Measurements from ENCODE around the gene KLHL5. TPM values are rescaled to one million over a fixed set of nuclear protein-coding genes. Genes with fewer than 3 reads are reported as not detected.

Gene KLHL5
- total and polyA plus RNA-seq, 2 of the 4 experiments (the other 2 are of a cell fraction), result 58.8 to 97.7 TPM

DNA sequence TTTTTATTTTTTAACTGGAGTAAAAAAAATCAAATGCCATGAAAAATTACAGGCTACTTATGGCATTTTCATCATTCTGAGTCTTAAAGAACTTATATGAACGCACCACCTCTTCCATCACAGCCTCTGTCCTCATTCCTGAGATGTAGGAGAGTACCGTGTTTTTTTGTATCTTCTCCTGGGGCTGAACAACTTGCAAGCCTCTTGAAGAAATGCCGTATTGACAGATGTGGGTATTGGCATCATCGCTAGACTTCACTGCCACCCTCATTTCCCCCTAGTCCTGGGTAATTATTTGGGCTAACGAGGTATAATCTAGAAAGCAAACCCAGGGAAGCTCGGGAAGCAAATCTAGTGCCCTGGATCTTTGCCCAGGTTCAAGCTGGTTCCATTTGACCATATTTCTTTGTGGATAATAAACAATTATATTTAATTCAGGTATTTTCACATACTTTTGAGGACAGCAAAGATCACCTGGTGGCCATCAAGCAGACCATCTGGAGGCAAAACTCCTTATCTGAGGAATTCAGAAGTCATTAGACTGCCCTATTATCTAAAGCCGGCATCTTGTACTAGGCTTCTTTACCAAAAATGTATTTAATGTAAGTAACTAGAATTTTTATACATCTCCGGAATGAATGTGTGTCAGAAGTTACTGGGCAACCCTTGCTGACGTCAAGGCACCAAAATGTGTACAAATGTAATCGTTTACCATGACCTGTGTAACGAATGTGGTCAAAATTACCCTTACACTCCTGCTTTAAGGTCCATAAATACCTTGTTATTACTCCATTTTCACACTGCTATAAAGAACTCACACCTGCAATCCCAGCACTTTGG lies 64.4 kb downstream of the KLHL5 start:
- no peak overlapping the region for H2BK120ac ChIP-seq (ENCODE audit: low read depth, low read length)
- CTCF ChIA-PET, result no interaction called here
- no peak overlapping the region for H2AK5ac ChIP-seq (ENCODE audit: low read depth, low read length)
- DNase-seq, result no peak
- no peak overlapping the region for H2BK15ac ChIP-seq (ENCODE audit: low read depth, low read length)
- no peak overlapping the region for H2AFZ ChIP-seq (replicated peaks; ENCODE audit: low read length, poor library complexity)
- H3K4ac ChIP-seq (ENCODE audit: low read depth, low read length), result no peak overlapping the region
- POLR2A ChIA-PET (ENCODE audit: unreplicated experiment), result no interaction called here
- no peak overlapping the region for H3K9ac ChIP-seq (ENCODE audit: low read depth, low read length)
- TF ChIP-seq POLR2A (IDR thresholded peaks at IDR 0.05; ENCODE audit: low read depth, low read length) (no peak), CEBPB (IDR thresholded peaks at IDR 0.05; ENCODE audit: low read depth, low read length) (no peak), NFE2L2 (IDR thresholded peaks at IDR 0.05; ENCODE audit: low read depth, low read length) (no peak), MAZ (IDR thresholded peaks at IDR 0.05; ENCODE audit: borderline replicate concordance, low read depth, low read length) (no peak), CHD1 (IDR thresholded peaks at IDR 0.05; ENCODE audit: low read depth, low read length) (no peak), RAD21 (IDR thresholded peaks at IDR 0.05; ENCODE audit: low read length) (no peak), FOS (IDR thresholded peaks at IDR 0.05; ENCODE audit: low read depth, low read length) (no peak), SMC3 (IDR thresholded peaks at IDR 0.05; ENCODE audit: low read depth, low read length) (no peak), BHLHE40 (IDR thresholded peaks at IDR 0.05; ENCODE audit: low read depth, low read length) (no peak), MAFK (IDR thresholded peaks at IDR 0.05; ENCODE audit: low read depth, low read length) (no peak), MXI1 (IDR thresholded peaks at IDR 0.05; ENCODE audit: borderline replicate concordance, low read depth, low read length) (no peak), RCOR1 (IDR thresholded peaks at IDR 0.05; ENCODE audit: insufficient replicate concordance, low read length) (no peak)
- TF ChIP-seq, protein P1, sequence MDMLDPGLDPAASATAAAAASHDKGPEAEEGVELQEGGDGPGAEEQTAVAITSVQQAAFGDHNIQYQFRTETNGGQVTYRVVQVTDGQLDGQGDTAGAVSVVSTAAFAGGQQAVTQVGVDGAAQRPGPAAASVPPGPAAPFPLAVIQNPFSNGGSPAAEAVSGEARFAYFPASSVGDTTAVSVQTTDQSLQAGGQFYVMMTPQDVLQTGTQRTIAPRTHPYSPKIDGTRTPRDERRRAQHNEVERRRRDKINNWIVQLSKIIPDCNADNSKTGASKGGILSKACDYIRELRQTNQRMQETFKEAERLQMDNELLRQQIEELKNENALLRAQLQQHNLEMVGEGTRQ (IDR thresholded peaks at IDR 0.05; ENCODE audit: low read depth, low read length), result no peak
- TF ChIP-seq, protein P2, sequence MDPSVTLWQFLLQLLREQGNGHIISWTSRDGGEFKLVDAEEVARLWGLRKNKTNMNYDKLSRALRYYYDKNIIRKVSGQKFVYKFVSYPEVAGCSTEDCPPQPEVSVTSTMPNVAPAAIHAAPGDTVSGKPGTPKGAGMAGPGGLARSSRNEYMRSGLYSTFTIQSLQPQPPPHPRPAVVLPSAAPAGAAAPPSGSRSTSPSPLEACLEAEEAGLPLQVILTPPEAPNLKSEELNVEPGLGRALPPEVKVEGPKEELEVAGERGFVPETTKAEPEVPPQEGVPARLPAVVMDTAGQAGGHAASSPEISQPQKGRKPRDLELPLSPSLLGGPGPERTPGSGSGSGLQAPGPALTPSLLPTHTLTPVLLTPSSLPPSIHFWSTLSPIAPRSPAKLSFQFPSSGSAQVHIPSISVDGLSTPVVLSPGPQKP (IDR thresholded peaks at IDR 0.05; ENCODE audit: borderline replicate concordance, low read depth, low read length), result no peak
- TF ChIP-seq, protein P3, sequence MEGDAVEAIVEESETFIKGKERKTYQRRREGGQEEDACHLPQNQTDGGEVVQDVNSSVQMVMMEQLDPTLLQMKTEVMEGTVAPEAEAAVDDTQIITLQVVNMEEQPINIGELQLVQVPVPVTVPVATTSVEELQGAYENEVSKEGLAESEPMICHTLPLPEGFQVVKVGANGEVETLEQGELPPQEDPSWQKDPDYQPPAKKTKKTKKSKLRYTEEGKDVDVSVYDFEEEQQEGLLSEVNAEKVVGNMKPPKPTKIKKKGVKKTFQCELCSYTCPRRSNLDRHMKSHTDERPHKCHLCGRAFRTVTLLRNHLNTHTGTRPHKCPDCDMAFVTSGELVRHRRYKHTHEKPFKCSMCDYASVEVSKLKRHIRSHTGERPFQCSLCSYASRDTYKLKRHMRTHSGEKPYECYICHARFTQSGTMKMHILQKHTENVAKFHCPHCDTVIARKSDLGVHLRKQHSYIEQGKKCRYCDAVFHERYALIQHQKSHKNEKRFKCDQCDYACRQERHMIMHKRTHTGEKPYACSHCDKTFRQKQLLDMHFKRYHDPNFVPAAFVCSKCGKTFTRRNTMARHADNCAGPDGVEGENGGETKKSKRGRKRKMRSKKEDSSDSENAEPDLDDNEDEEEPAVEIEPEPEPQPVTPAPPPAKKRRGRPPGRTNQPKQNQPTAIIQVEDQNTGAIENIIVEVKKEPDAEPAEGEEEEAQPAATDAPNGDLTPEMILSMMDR (conservative IDR thresholded peaks at IDR 0.05; ENCODE audit: low read depth, low read length), result no peak
- H3K56ac ChIP-seq (ENCODE audit: extremely low read depth, insufficient read depth, low read length), result no peak overlapping the region
- no peak overlapping the region for H4K91ac ChIP-seq (ENCODE audit: insufficient read depth, low read depth, low read length)
- no peaks in the 10 kb centered on the region for H3K27me3 ChIP-seq (ENCODE audit: control insufficient read depth, insufficient read depth, low read length)
- H4K8ac ChIP-seq (ENCODE audit: low read depth in 2 of 2, low read length in 2 of 2), result no peak overlapping the region
- no peak overlapping the region for H2BK5ac ChIP-seq (ENCODE audit: low read depth, low read length, poor library complexity, severe bottlenecking)
- H3K4me2 ChIP-seq (ENCODE audit: low read depth, low read length), result no peak overlapping the region
- in situ Hi-C loops (cut with MboI; ENCODE audit: low sequenced_read_pairs) (no loop called here), intact Hi-C loops (cut with micrococcal nuclease) (no loop called here), dilution Hi-C loops (cut with HindIII; ENCODE audit: low sequenced_read_pairs, unreplicated experiment) (no loop called here)
- no peak overlapping the region for H3K23ac ChIP-seq (ENCODE audit: low read depth, low read length)
- no peak for ATAC-seq (ENCODE audit: low read depth)
- H3K14ac ChIP-seq (replicated peaks; ENCODE audit: low read depth, low read length), result no peak overlapping the region
- H3K18ac ChIP-seq (ENCODE audit: low read depth, low read length), result no peak overlapping the region
- H3K36me3 ChIP-seq (ENCODE audit: control insufficient read depth, insufficient read depth, low read length), result peaks cover 8% of the 10 kb centered on the region
- no peak overlapping the region for H4K5ac ChIP-seq (ENCODE audit: low read depth, low read length)
- H3K9me3 ChIP-seq (ENCODE audit: control insufficient read depth, insufficient read depth, low read length), result no peaks in the 10 kb centered on the region
- peaks cover 0 to 3% of the 10 kb centered on the region in 2 experiments; a peak in 1 of 4 replicates for H3K79me1 ChIP-seq (ENCODE audit: low read depth in 1 of 2, low read length in 2 of 2)
- no peaks in the 10 kb centered on the region for H3K4me1 ChIP-seq (ENCODE audit: control insufficient read depth, insufficient read depth, low read length)
- no peaks in the 10 kb centered on the region; the same call in 1 of the 2 replicates for H4K20me1 ChIP-seq (ENCODE audit: insufficient read depth, low read length)
- H2AK9ac ChIP-seq (replicated peaks; ENCODE audit: low read depth, low read length, poor library complexity), result no peak overlapping the region
- no TSS peak for BruUV-seq (replicated peaks)
- H2BK20ac ChIP-seq (ENCODE audit: low read depth, low read length), result no peak overlapping the region
- H3K27ac ChIP-seq (ENCODE audit: insufficient read depth, low read length), result no peak overlapping the region
- no CpG with 5 or more reads among the region's 11 CpGs for WGBS, 2 experiments (ENCODE audit: extremely low coverage in 2 of 2, insufficient read length in 1 of 2)
- no peak overlapping the region for H3K4me3 ChIP-seq (ENCODE audit: insufficient read depth, low read depth, low read length)
- H3K9me1 ChIP-seq (ENCODE audit: insufficient read depth, low read length), result no peaks in the 10 kb centered on the region; the same call in 1 of the 2 replicates

All from IMR-90 (cell line).